Activated gamma-delta T cell treated with Interleukin-2 at 50 U/mL for 16 hours (primary cell): ENCODE results near the gene IFITM2.
"Not testable (repeated sequence)": the region's sequence is repeated elsewhere in the genome, so short reads cannot be mapped to it uniquely, and the experiment has no call there.

Experiments
- DNase-seq: peaks from one replicate; pipeline ENCODE4 v3.0.0-alpha.2; 2020

IFITM2 gene

DNA sequence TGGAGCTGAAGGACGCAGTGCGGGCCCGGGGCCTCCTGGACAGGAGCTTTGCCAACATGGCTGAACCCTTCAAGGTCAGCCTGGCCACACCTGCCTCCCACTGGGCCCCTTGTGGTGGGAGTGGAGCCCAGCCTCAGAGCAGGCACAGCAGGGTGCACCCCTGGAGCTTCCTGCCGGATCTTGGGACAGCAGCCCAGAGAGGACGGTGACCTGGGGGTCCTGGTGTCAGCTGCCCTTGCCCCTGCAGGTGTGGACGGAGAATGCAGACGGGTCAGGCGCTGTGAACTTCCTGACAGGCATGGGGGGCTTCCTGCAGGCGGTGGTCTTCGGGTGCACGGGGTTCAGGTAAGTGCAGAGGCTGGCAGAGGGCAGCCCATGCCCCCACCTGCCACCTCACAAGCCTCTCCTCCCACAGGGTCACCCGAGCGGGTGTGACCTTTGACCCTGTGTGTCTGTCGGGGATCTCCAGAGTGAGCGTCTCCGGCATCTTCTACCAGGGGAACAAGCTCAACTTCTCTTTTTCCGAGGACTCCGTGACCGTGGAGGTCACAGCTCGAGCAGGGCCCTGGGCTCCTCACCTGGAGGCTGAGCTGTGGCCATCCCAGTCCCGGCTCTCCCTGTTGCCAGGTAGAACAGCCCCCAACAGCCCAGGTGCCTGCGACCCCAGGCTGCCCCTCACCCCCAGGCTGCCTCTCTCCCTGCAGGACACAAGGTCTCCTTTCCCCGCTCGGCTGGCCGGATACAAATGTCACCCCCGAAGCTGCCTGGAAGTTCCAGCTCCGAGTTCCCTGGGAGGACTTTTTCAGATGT, 13.6 kb upstream of the IFITM2 start:
- no peak for DNase-seq

DNA sequence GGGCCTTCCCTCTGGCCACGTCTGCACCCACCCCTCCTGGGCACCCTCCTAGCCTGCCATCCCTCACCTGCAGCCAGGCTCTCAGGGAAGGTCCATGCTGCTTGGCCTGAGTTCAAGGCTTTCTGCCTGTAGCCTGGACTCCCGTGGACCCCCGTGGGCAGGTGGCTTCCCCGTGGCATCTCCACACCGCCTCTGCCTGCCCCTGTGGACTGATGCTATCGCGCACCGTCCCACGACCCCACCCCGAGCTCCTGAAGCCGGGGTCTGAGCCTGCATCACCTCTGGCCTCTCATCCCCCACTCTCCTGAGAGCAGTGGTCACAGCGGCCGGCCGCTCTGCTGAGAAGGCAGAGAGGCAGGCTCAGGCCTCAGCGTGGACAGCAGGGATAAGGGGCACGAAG, 12.8 kb upstream of the IFITM2 start:
- no peak for DNase-seq

DNA sequence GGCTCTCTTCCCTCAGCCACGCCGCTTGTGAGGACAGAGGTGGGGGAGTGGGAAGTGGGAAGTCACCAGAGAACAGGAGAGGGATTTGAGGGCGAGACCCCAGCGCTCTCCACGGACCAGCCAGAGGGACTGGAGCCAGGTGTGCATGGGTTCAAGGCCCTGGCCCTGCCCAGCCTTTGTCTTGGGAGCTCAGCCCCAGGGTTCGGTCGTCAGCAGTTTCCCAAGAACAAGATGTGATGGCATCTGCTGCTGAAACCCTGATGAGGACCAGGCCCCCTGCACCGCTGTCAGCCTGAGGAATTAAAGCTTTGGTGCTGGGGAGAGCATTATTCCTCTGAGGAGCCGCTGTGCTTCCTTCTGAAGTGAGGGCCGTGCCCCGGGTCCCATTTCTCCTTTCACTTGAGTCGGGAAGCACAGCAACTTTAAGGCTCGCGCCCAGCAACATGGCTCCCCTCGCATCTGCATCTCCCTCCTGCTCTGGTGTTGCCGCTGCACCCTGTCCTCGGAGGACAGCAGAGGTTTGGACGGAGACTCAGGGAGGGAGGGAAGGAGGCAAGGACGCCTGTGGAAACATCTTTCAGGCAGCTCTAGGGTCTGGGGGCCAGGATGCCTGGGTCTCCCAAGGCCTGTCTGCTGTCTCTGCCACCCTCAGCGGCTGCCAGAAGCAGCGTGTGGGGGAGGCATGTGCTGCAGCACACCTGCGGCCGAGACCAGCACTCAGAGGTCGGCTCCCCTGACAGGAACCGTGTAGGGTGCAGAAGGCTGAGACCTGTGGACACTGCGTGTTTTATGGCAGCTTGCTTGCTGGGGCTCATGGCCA, 12.1 kb upstream of the IFITM2 start:
- no peak for DNase-seq

DNA sequence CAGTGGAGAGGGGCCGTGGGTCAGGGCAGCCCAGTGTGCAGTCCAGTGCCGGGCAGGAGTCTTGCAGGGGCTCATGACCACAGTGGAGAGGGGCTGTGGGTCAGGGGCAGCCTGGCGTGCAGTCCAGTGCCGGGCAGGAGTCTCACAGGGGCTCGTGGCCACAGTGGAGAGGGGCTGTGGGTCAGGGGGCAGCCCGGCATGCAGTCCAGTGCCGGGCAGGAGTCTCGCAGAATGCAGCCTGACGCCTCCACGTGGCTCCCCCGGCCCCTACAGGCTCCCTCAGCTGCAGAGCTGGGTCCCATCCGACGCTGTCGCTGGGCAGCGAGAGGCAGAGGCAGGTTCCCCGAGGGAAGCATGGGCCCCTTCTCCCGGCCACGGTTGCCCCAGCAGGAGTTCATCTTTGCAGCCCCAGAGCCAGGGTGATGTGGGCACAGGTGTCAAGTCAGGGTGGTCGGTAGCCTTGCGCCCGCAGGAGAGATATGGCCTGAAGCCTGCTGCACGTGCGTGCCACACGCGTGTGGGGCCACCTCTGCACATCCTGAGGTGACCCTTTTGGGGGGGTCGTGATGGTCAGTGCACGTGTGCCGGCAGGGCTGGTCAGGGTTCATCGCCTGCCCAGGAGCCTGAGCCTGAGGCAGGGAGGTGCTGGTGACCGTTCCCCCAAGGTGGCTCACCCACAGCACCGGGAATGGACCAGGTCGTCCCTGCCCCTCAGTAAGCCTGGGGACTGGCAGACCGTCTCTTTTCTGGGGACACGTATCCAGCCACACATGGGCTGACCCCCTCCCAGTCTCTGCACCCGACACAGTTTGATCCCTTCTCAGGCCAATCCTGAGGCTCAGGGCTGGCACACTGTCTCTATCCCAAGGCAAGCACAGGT, 11.2 kb upstream of the IFITM2 start:
- DNase-seq: no peak

DNA sequence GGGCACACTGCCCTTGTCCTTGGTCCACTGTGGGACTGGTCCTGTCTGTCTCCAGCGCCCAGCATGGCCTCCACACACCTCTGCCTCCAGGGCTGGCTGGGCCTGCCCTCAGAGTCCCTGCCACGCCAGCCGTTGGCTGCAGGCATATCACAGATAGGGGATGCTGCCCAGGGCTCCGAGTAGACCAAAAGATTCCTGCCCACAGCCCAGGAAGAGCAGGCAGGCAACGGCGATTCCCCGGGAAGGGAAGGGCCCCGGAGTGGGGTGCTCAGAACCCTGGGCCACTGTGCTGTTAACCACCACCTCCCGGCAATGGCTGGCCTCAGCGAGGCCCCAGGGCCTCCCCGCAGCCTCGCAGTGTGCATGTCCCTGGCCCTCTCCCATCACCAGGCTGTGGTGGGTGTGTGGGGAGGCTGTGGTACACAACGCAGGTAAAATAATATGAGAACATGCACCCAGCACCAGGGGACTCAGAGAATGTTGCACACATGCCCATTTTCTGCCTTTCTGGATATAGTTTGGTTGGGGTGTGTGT, 10.5 kb upstream of the IFITM2 start:
- DNase-seq: no peak

DNA sequence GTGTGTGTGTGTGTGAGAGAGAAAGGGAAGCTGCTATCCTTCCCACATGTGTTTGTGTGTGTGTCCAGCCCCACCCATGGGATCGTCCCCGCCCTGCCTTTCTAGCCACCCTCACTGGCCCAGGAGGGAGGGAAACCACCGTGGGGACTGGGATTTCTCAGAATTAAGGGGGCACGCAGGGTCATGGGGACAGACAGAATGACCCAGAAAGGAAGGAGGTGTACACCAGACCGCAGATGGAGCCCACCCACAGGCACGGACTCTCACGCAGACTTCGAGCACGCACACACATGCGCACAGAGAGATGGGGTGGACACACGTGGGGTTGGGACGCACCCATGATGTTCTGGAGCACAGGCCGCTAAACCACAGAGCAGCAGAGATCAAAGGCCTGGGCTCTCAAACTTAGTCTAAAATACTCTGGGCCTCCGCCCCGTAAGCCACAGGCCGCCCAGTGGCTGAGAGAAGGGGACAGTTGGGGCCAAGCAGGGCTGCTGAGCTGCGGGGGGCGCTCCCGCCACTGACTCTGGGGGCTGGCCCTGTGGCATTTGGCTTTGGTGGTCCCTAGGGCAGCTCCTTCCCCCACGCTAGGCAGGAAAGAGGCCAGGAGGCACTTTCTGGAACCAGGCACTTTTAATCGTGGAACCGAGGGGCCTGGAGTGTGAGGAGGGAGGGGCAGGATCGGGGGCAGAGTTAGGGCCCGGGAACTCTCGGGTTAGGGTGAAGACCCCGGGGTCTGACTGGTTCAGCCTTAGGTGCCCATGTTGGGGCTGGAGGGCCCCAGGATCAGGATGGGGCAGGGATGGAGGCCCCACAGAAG, 9.8 kb upstream of the IFITM2 start:
- DNase-seq: no peak

DNA sequence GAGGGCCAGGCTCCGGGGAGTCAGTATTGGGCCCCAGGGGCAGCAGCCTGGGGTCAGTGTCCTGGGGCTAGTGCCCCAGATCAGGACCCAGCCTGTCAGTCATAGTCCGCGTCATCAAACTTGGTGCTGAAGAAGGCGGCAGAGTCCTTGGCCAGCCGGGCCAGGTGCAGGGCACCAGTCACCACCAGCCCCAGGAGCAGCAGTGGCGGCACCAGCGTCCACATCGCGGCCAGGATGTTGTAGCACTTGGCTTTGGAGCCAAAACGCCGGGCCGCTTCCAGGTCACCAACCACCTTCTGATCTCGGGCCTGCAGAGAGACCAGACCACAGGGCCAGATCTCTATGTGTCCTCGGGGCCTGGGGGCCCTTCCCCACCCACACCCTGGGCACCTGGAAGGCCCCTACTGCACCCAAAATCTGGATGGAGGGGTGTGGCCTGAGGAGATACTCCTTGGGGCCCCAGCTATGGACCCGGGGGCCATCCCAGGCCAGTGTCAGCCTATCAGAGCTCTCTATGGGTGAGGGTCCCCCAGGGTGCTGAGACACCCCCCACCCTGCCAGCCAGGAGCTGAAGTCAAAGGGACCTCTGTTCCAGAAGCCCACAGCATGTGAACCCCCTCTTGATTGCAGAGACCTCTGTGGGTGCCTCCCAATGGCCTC, 9.1 kb upstream of the IFITM2 start:
- no peak for DNase-seq

DNA sequence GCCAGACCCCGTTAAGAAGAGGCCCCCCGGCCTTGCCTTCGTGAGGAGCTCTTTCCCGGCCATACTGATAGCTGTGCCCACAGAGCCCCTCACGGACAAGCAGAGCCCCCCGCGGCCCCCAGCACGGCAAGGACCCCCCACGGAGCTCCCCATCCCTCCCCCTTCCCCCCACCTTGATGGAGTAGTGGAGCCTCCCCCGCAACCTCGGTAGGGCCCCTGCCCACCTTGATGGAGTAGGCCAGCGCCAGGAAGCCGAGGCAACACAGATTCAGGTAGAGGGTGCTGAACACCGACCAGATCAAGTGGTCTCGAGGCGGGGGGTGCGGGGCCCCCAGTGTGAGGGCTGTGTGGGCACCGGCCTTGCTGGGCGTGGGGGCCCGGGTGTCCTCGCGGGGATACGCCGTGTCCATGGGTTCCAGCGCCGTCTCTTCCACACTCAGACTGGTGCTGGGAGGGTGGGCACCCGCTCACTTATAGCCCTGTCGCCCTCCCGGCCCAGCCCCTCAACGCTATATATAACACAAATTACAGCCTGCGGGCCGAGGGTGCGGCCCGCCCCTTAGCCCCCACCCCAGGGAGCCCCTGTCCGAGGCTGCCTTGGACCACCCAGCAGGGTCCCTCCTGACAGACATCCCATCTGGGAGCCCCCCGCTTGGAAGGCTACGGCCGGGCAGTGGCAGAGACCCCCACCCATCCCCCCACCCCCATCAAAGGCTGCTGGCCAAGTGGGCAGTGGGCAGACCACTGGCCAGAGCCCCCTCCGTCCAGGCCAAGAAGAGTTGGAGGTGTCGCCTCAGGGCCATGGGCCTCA, 8.3 kb upstream of the IFITM2 start, which contains the start of gene IFITM5:
IFITM5 (minus strand) TSS at position 446 of the 811 bp plus-strand sequence; CDS start at position 410, 36 bp downstream.
- no peak for DNase-seq

DNA sequence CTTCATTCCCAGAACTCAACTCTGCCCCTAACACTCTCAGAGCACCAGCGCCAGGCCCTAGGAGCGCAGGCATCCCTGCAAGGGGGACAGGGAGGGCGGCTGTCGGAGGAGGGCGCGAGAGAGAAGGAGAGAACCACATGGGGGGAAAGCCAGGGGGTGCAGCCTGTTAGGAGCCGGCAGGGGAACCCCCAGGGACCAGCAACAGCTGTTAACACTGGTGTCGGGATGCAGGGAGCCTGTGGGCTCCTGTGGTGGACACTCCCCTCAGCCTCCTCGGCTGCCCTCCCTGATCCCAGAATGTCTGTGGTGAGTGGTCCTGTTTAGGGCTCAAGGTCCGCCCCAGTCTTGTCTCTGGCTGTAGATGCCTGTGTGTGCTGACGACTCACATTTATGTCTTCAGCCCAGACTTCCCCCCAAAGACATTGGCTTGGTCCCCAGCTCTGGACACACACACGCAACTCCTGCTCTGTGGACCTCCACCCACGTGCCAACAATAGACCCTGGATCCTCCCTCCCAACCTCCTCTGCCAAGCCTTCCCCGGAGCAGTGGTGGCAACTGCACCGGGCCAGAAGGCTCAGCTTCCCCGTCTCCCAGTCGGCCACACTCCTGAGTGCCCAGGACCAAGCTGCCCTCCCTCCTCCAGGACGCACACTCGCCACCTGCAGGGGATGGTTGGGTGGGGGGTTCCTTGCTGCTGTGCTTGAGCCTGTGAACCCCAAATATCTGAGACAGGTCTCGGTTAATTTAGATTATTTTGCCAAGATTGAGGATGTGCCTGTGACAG, 7.5 kb upstream of the IFITM2 start:
- DNase-seq: no peak

DNA sequence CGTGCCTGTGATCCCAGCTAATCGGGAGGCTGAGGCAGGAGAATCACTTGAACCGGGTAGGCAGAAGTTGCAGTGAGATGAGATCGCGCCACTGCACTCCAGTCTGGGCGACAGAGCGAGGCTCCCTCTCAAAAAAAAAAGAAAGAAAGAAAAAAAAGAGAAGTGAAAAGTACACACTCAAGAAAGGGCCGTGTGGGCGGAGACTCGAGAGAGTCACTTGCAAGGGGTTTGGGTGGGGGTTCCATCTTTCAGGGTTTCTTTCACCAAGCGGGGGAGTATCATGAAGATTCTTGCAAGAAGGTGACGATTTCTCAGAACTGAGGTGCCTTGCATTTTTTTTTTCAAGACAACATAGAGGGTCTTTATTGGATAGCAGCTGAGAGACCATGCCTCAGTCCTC, 4.3 kb upstream of the IFITM2 start:
- DNase-seq: no peak

DNA sequence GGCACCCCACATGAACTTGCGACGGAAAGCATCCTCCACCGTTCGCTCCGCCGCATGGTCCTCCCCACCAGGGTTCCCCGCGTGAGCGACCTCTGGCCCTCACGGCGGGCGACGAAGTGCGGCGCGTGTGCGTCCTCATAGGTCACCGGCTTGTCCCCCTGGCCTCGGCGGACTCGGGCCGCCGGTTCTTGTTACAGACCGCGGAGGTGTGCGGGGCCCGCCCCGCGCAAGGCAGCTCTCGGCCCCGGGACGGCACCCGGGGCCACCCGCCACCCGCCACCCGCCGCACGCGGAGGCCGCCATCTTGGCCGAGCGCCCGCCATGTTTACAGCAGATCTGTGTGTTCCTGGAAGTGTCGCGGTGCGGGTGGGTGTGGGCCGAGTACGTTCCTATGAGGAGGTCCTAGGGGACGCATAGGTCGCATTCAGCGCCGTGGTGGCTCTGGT, 3.5 kb upstream of the IFITM2 start:
- DNase-seq: no peak

DNA sequence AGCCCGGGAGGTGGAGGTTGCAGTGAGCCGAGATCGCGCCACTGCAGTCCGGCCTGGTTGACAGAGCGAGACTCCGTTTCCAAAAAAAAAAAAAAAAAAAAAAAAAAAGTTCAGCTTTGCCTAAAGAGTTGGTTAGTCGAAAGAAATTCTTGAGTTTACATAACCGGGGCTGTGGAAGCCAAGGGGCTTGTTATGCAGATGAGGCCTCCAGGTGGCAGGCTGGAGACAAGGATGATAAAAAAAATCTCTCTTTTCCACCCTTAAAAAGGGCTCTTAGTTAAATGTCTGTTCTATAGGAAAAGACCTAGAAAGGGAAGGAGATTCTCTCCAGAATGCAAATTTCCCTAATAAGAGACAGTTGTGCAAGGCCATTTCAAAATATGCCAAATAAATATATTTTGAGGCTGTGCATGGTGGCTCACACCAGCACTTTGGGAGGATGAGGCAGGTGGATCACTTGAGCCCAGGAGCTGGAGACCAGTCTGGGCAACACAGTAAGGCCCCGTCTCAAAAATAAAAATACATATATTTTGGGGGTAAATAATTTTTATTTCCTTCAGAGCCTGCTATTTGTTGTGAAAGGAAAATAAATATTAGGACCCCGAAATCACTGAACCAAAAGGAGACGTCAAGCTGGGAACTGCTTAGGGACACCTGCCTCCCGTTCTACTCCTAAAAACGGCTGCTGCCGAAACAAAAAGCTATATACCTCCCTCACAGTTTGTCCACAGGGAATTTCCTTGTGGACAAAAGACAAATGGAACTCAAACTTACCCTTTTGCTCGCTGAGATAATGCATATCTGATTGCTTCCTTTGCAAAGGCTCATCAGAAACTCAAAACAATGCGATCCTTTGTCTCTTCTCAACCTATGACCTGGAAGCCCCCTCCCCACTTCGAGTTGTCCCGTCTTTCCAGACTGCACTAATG, 2.4 kb upstream of the IFITM2 start:
- DNase-seq: peak; percentile 64

DNA sequence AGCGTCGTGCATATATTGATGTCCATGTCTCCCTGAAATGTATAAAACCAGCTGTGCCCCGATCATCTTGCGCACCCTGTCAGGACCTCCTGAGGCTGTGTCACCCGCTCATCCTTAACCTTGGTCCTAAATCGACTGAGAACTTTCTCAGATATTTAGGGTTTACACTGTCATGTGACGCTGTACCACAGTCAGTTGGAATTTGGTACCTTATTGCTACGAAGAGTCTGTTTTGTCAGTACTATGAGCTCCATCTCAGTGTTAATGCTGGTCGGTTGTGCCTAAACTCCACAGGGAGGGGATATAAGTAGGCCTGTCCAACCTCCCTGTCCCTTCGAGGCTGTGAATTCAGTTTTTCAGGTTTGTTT, 1.8 kb upstream of the IFITM2 start:
- DNase-seq: no peak

DNA sequence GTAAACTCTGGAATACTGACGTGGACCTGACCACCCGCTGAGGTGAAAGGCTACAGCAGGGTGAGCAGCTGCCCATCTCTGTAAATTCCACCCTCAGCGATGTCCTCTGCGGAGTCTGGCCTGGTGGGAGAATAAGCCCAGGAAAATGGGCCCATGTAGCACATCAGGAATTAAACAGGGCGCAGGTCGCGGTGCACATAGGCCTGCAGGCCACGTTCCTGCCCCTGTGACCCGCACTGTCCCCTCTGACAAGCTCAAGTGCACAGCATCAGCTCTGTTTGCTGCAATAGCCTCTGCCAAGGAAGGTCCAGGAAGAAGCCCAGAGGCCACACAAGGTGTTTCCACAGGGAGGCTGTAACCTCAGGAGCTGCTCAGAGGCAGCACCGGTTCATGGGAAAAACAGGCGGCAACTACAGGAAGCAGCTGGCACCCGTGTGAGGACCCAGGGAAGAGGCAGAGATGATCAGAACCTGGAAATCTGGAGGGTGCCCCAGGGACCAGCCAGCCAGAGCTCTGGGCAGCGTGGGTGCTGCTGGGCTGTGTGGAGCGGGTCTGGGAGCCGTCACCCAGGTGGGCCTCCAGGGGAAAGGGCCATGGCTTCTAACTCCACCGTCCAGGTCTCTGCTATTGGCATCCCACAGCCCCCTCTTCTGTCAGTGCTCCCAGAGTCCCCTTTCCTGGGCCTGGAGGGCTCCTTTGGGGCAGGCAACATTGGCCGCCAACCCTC, 808 bp upstream of the IFITM2 start:
- DNase-seq: no peak

DNA sequence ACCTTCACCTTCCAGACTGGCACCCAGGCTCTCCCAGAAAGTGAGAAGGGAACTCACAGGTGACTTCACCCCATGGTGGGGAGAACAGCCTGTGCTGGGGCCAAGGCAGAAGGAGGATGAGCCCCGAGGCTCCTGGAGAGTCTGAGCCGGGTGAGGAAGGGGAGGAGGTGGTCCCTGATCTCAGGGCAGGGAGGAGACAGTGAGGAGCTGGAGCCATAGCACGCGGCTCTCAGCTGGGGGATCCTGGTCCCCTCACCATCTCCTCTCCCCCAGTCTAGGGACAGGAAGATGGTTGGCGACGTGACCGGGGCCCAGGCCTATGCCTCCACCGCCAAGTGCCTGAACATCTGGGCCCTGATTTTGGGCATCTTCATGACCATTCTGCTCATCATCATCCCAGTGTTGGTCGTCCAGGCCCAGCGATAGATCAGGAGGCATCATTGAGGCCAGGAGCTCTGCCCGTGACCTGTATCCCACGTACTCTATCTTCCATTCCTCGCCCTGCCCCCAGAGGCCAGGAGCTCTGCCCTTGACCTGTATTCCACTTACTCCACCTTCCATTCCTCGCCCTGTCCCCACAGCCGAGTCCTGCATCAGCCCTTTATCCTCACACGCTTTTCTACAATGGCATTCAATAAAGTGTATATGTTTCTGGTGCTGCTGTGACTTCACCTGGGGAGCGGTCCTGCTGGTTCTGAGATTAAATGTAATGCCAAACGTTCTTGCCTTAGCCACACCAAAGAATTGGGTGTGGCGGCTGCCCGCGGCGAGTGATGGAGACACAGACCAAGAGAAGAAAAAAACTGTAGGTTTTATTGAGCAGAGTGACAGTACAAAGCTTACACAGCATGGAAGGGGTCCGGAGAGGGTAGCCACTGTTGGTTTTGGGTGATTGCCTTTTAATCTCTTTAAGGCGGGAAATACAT, 1.4 kb downstream of the IFITM2 start:
- DNase-seq: peak; percentile 38

DNA sequence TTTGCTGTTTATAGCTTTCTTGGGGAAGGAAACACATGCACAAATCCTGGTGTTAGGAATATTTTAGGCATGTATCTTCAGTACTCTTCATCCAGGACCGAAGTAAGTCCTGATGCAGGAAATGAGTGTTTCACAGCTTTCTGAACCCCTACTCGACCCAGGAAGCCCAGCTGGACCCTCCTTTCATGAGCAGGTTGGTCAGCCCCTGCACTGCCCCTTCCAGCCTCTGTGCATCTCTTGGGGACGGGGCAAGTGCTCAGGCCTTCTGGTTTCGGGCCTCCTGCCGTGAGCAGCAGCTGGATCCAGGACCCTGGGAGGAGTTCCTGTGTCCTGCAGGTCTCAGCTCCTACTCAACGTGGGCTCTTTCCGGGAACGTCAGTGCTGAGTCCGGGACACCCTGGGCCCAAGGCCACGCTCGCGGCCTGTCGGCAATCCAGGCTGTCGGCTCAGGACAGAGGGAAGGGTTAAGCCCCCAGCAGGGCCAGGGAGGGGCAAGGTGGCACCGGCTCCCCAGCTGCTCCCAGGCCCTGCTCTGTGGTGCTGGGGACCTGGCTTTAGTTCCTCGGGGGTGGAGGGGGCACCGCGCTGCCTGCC, 2.5 kb downstream of the IFITM2 start:
- not testable (repeated sequence) for DNase-seq
